ENCODE data around the gene SPG7. TPM values are rescaled to one million over a fixed set of nuclear protein-coding genes. Genes with fewer than 3 reads are reported as not detected.

The SPG7 gene
- total RNA-seq, 1 donor from 2014 or later = 186 TPM

DNA sequence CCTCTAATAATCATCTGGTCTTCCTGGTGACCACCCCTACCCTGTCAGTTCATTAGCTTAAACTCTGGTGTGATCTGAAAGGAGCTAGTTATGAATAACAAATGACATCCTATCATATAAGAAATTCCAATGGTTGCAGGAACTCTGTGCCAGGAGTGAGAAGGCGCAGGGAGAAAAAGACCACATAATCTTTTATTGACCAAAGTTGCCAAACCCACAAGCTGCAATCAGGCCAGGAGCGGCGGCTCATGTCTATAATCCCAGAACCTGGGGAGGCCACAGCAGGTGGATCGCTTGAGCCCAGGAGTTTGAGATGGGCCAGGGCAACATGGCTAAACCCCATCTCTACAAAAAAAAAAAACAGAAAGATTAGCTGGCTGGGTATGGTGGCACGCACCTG, 41.3 kb upstream of the SPG7 start:
- DNase-seq (ENCODE audit: low spot score in 2 of 2, unreplicated experiment in 2 of 2) = no peak
- H3K27me3 Mint-ChIP-seq (ENCODE audit: low read depth) = no peaks in the 10 kb centered on the region
- TF ChIP-seq, protein P1, sequence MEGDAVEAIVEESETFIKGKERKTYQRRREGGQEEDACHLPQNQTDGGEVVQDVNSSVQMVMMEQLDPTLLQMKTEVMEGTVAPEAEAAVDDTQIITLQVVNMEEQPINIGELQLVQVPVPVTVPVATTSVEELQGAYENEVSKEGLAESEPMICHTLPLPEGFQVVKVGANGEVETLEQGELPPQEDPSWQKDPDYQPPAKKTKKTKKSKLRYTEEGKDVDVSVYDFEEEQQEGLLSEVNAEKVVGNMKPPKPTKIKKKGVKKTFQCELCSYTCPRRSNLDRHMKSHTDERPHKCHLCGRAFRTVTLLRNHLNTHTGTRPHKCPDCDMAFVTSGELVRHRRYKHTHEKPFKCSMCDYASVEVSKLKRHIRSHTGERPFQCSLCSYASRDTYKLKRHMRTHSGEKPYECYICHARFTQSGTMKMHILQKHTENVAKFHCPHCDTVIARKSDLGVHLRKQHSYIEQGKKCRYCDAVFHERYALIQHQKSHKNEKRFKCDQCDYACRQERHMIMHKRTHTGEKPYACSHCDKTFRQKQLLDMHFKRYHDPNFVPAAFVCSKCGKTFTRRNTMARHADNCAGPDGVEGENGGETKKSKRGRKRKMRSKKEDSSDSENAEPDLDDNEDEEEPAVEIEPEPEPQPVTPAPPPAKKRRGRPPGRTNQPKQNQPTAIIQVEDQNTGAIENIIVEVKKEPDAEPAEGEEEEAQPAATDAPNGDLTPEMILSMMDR (IDR thresholded peaks at IDR 0.05; ENCODE audit: unreplicated experiment) = no peak
- no peaks in the 10 kb centered on the region for H3K9me3 Mint-ChIP-seq
- H3K4me1 Mint-ChIP-seq = peaks cover 17% of the 10 kb centered on the region
- H3K4me3 Mint-ChIP-seq = no peak overlapping the region
- no peaks in the 10 kb centered on the region for H3K36me3 Mint-ChIP-seq
- H3K27ac Mint-ChIP-seq = peak overlapping the region; percentile 27

GRCh38 chr16:89467382-89467781, 40.8 kb upstream of the SPG7 start:
- no peaks in the 10 kb centered on the region for H3K36me3 Mint-ChIP-seq
- TF ChIP-seq, protein P1 (IDR thresholded peaks at IDR 0.05; ENCODE audit: unreplicated experiment) = no peak
- peaks cover 21% of the 10 kb centered on the region for H3K4me1 Mint-ChIP-seq
- no peaks in the 10 kb centered on the region for H3K9me3 Mint-ChIP-seq
- peak overlapping the region; percentile 27 for H3K27ac Mint-ChIP-seq
- H3K27me3 Mint-ChIP-seq (ENCODE audit: low read depth) = no peaks in the 10 kb centered on the region
- DNase-seq (ENCODE audit: low spot score in 2 of 2, unreplicated experiment in 2 of 2) = no peak
- H3K4me3 Mint-ChIP-seq = no peak overlapping the region

DNA sequence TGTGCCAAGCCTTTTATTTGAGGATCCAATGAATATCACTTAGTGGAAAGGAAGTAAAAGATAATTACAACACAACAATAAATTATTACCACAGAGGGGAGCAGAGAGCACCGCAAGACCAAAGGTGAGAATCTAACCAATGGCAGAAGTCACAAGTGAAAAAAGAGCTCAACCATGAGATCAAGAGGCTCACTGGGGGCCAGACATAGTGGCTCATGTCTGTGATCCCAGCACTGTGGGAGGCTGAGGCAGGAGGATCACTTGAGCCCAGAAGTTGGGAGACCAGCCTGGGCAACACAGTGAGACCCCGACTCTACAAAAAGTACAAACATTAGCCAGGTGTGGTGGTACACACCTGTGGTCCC, 35.5 kb upstream of the SPG7 start:
- Mint-ChIP-seq H3K9me3 (no peaks in the 10 kb centered on the region), H3K4me3 (no peak overlapping the region), H3K4me1 (peaks cover 38% of the 10 kb centered on the region), H3K36me3 (no peaks in the 10 kb centered on the region), H3K27me3 (ENCODE audit: low read depth) (no peaks in the 10 kb centered on the region), H3K27ac (peak overlapping the region; percentile 2)
- TF ChIP-seq, protein P1 (IDR thresholded peaks at IDR 0.05; ENCODE audit: unreplicated experiment) = no peak
- DNase-seq (ENCODE audit: low spot score in 2 of 2, unreplicated experiment in 2 of 2) = no peak

- no peaks in the 10 kb centered on the region for H3K27me3 Mint-ChIP-seq (ENCODE audit: low read depth)
Observed at GRCh38 chr16:89473136-89473712, 35.0 kb upstream of the SPG7 start.

DNA sequence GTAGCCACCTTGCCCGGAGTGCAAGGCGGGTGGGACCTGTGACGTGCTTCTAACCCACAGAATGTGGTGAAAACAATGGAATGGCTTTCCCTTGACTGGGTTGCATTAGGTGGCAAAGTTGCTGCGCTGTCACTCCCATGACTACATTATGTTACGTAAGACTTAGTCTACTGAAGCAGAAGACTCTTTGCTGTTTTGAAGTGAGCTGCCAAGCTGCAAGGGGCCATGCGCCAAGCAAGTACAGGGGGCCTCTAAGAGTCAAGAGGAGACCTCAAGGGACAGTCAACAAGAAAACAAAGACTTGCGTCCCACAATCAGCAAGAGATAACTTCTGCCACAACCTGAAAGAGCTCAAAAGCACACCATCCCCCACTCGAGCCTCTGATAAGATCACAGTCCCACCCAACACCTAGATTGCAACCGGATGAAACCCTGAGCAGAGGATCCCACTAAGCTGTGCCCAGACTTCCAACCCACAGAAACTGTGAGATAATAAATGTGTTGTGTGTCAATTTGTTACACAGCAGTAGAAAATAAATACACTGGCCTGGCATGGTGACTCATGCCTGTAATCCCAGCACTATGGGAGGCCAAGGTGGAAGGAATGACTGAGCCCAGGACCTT, 34.3 kb upstream of the SPG7 start:
- no peak overlapping the region for H3K4me3 Mint-ChIP-seq

More at GRCh38 chr16:89473136-89473712, 35.0 kb upstream of the SPG7 start:
- H3K36me3 Mint-ChIP-seq = no peaks in the 10 kb centered on the region
- no peak for DNase-seq (ENCODE audit: low spot score in 2 of 2, unreplicated experiment in 2 of 2)
- H3K27ac Mint-ChIP-seq = peak overlapping the region; percentile 53
- TF ChIP-seq, protein P1 (IDR thresholded peaks at IDR 0.05; ENCODE audit: unreplicated experiment) = no peak
- peaks cover 42% of the 10 kb centered on the region for H3K4me1 Mint-ChIP-seq
- no peak overlapping the region for H3K4me3 Mint-ChIP-seq
- H3K9me3 Mint-ChIP-seq = no peaks in the 10 kb centered on the region

More for the DNA sequence above, 34.3 kb upstream of the SPG7 start:
- no peaks in the 10 kb centered on the region for H3K27me3 Mint-ChIP-seq (ENCODE audit: low read depth)
- no peaks in the 10 kb centered on the region for H3K36me3 Mint-ChIP-seq
- peaks cover 49% of the 10 kb centered on the region for H3K4me1 Mint-ChIP-seq
- no peaks in the 10 kb centered on the region for H3K9me3 Mint-ChIP-seq
- no peak for DNase-seq (ENCODE audit: low spot score in 2 of 2, unreplicated experiment in 2 of 2)
- H3K27ac Mint-ChIP-seq = peak overlapping the region; percentile 76
- TF ChIP-seq, protein P1 (IDR thresholded peaks at IDR 0.05; ENCODE audit: unreplicated experiment) = no peak

Data from mesothelial cell of epicardium (in vitro differentiated cells).